ENCODE results near the gene GNAQ.

DNA sequence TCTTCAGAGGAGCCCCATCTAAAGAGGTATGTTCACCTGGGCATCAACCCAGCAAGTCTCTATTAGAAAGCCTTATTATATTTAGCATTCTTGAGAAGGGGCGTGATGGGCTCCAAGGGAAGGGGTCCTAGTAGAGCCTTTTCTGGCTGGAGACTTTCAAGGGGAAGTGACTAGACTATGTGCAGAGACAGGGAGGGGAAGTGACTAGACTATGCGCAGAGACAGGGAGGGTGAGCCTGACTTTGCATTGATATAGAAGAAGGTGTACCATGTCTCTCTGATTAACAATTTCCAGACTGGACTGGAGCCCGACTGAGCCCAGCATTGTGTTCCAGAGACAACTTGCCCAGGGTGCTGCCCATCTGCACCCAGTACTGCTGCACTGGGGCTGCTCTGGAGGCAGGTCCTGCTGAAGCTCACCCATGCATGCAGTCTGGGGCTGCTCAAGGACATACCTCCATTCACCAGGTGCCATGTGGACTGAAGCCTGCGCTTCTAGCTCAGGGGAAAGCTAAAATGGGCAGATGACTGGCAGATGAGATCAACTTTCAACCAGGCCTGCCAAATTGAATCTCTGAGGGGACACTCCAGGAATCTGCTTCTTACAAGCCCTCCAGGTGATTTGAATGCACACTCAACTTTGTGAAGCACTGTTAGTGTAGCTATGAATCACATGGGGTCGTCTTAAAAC is 300.5 kb downstream of the GNAQ start:
- TF ChIP-seq POLR2AphosphoS5 (IDR thresholded peaks at IDR 0.05; ENCODE audit: low read depth, low read length) = no peak
- TF ChIP-seq, protein P1, sequence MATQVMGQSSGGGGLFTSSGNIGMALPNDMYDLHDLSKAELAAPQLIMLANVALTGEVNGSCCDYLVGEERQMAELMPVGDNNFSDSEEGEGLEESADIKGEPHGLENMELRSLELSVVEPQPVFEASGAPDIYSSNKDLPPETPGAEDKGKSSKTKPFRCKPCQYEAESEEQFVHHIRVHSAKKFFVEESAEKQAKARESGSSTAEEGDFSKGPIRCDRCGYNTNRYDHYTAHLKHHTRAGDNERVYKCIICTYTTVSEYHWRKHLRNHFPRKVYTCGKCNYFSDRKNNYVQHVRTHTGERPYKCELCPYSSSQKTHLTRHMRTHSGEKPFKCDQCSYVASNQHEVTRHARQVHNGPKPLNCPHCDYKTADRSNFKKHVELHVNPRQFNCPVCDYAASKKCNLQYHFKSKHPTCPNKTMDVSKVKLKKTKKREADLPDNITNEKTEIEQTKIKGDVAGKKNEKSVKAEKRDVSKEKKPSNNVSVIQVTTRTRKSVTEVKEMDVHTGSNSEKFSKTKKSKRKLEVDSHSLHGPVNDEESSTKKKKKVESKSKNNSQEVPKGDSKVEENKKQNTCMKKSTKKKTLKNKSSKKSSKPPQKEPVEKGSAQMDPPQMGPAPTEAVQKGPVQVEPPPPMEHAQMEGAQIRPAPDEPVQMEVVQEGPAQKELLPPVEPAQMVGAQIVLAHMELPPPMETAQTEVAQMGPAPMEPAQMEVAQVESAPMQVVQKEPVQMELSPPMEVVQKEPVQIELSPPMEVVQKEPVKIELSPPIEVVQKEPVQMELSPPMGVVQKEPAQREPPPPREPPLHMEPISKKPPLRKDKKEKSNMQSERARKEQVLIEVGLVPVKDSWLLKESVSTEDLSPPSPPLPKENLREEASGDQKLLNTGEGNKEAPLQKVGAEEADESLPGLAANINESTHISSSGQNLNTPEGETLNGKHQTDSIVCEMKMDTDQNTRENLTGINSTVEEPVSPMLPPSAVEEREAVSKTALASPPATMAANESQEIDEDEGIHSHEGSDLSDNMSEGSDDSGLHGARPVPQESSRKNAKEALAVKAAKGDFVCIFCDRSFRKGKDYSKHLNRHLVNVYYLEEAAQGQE (IDR thresholded peaks at IDR 0.05; ENCODE audit: insufficient read depth in 1 of 2, low read depth in 2 of 2, low read length in 2 of 2) = no peak

All from PFSK-1 (cell line).